NCI-H1092 treated with DMSO at 0.1 percent for 48 hours (cell line): ENCODE measurements around the gene FAM53B.

Experiments
- DNase-seq: peaks from one replicate; lab custom pipeline; 2025; lab: John Stamatoyannopoulos, UW

FAM53B gene

GRCh38 chr10:124697443-124697836, 46.7 kb downstream of the FAM53B start:
- no peak for DNase-seq

DNA sequence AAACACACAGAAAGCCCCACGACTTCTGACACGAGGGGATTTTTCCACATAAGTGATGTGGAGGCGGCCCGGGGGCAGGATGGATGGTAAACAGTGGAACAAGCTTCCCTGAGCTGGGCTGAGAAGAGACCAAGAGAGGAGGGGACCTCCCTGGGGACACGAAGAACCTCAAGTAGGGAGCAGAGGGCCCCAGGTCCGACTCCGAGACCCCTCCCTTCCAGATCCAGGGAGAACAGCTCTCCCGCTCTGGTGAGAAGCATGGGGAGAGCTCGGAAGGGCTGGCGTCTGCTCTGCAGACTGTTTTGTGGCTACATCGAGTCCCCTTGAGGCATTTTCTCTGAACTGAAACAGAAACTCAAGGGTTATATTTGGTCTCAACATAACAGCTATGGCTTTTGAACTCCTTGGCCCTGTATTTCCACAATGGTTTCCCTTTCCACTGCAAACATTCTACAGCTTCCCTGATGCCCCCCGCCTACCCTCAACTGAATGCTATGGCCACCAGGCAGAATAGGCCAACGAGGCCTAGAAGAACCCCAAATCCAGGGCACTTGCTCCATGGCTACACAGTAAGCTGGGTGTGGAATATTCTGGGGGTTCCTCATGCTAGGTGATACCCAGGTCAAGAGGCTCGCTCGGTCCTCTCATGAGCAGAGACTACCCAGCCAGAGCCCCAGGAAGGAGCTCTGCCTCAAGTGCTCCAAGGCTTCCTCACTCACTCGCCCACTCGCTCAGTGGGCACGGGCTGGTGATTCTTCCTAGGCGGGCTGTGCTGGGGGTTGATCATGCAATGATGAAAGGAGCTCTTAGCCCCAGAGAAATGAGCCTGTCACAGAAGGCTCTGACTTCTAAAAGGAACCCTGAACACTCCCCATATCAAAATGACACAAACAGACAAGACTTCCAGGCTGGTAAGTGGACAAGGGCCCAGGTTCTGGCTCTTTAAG, 47.5 kb downstream of the FAM53B start:
- no peak for DNase-seq

GRCh38 chr10:124695259-124695658, 48.9 kb downstream of the FAM53B start:
- DNase-seq, result no peak

GRCh38 chr10:124694481-124695220, 49.5 kb downstream of the FAM53B start:
- DNase-seq, result no peak

GRCh38 chr10:124693801-124694416, 50.3 kb downstream of the FAM53B start:
- DNase-seq, result peak; percentile 79

DNA sequence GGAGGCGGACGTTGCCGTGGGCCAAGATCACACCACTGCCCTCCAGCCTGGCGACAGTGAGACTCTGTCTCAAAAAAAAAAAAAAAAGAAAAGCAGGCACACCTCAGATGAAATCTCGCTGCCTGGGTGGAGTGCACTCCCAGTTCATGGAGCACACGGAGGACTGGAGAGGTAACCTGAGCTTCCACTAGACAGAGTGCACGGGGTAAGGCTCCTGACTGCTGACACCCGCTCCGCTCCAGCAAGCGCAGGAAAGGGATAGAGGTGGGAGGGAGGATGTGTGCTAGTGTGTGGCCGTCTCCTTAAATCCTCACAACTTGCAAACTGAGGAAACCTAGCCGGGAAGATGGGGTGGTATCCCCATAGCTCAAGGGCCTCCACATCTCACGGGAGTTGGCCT, 50.8 kb downstream of the FAM53B start:
- DNase-seq, result peak; percentile 85

DNA sequence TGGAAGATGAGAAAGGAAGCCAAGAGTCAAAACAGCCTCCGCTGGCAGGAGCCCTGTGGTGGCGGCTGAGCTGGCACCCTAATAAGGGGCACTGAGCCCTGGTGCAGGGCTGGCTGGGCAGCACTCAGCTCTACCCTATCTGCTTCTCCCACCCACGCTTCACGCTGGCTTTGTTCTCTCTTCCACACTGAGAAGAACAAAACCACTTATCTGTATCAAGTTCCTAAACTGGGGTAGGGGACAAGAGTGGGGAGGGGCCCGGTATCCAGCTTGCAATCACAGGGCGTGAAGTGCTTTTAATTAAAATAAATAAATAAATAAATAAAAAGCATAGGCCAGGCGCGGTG, 52.1 kb downstream of the FAM53B start:
- DNase-seq, result no peak

DNA sequence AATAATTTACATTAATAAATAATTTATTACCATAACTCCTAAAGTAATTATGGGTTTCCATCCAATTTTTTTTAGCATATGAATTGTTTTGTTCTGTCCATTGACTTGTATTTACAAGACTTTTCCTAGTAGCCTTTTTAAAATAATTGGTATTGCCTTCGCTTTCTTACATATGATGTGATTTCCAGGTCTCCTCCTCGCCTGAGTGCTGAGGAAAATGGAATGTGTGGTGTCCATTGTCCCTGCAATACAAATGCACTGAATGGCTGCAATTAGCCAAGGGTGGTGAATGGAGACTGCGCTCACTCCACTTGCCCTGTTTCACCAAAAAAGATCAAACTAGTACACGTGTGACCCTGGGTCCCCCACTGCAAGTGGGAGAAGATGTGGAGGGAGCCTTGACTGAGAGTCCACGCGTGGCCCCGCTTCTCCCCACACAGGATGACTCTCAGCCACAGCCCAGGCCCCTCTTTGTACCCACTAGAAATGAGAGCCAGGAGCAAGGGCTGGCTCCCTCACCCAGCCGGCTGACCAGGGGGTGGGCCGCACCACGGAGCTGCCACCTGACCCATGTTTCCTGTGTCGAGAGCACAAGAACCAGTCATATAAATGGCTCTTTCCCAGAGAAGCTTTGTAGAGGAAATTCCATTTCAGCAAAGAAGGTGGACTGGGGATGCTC, 52.6 kb downstream of the FAM53B start:
- DNase-seq, result no peak

DNA sequence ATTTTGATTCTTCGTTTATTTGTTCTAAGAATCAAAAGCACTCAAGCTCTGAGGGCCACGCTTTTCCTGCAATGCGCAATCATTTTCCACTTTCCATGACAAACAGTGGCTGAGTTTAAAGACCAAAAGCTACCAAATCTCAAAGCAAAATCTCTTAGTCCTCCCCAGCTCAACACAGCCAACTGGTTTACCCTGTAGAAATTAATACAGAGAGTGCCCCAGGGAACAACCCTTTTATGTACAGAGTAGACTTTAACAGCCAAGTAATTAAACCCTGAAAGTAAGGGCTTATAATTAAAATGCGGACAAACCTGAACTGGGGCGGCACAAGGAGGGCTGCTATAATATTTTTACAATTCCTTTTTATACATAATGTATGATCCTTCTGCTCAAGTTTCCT, 53.2 kb downstream of the FAM53B start:
- DNase-seq, result peak; percentile 27

GRCh38 chr10:124689911-124690498, 54.2 kb downstream of the FAM53B start:
- DNase-seq, result no peak

DNA sequence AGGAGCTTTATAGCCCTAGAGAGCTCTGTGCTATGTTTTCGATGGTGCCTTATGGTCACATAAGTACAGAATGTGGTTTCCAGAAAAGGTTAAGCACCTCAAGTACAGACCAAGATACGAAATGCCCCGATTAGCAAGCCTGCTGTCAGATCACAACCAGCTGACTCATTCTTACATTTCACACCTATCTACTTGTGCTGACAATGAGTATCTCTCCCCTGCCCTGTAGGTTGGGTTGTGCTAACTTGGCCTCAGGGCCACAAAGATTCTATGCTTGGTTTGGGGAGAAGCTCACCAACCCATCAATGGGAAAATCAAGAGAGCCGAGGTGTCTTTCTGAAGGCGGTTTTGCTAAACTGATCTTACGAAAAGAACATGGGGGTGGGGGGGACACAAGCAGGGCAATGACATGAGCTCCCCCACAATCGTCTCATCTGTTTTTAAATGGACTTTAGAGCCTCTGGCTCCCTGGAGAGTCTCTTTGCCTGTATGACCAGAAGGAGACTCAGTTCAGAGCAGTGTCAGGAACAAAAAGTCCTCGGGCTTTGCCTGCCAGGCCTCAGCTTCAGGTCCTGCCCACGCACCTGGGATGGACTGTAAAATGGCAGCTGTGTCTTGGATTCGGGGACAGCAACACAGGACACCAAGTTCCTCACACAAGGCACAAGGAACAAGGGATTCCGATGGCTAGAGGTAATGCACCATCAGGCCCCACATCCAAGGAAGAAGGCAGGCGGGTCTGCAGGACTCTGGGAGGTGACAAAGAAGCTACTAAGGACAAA, 55.1 kb downstream of the FAM53B start:
- no peak for DNase-seq

GRCh38 chr10:124688386-124688785, 55.8 kb downstream of the FAM53B start:
- DNase-seq, result no peak

DNA sequence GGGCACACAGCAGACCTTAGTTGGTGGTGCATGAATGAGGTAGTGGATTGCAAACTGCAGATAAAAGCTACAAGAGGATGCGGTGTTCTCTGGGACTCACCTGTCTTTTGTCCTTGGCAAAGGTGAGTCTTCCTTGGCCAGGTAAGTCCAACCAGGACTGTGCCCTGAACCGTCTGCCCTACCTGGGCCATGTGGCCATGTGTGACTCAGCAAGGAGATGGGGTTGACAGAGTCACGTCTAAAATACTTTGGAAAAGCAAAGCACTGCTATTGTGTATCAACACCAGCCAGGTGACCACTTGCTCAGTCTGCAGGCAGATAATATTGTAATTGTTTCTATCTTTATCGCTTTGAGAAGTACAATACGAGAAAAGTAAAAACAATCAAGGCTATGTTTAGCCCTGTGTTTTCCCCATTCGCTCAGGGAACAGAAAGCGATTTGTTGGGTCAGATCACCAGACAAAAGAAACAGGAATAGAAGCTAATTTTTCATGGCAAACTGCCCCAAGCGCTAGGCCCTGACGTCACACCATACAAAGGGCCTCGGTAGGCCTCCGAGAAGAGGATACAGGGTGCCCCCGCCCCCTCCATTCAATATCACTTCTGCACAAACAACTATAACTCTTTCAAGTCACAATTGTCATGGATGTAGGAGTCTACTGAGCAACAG, 57.3 kb downstream of the FAM53B start:
- no peak for DNase-seq

DNA sequence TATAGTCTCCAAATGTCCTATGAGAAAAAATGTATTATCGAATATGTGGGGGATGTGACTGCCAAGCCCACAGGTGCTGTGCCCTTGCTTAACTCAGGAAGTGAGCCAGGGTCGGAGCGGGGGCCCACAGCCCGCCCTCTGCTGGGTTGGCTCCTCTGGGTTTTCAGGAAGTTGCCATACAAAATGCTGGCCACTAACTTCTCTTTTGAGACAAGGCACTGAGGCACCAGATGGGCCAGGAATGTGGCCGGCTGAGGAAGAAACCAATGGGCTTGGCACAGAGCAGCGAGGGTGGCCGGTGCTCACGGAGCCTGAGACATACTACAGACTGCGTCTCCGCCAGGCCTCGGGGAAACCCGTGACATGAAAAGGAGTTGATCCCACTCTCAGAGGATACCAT, 58.9 kb downstream of the FAM53B start:
- no peak for DNase-seq

GRCh38 chr10:124683814-124684213, 60.4 kb downstream of the FAM53B start:
- peak; percentile 23 for DNase-seq

GRCh38 chr10:124681626-124682552, 62.3 kb downstream of the FAM53B start:
- DNase-seq, result no peak

DNA sequence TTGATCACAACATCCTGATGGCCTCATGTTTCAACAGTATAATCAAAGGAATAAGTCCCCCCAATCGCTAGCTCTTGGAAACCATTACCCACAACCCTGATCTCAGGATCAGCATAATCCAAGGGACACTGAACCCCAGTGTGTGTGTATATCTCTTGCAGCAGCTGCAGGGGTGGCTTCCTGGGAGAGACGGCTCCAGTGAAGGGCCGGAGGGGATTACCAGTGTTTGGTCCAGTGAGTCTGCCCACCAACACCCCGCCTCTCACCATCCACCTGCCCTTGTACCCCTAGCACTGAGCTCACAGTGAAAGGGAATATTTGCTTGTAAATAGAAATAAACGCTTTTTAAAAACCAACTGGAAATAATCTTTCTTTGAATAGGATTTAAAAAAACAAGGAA, 63.1 kb downstream of the FAM53B start:
- DNase-seq, result no peak

DNA sequence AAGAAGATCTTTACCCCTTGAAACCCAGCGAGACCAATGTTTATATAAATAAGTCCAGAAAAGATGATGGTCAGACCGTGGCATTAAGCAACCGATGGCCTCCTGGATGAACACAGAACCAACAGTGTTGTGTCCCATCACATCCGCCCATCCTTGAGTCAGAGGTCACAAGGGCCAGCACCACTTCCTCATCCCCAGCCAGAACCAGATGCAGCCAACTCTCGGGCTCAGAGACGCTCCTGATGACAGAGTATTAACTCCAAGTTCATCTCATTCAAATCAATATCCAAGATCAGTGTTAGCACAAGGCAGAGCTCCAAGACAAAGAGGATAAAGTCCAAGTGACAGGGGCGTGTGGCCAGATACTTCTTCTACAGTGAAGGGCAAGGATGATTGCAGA, 63.5 kb downstream of the FAM53B start:
- no peak for DNase-seq

GRCh38 chr10:124679401-124679800, 64.8 kb downstream of the FAM53B start:
- no peak for DNase-seq
